GM12874 (cell line): ENCODE measurements around the gene FADS1.

ENCODE experiments used
- TF ChIP-seq, protein P1 (sequence below): IDR thresholded peaks from 2 replicates; pipeline ENCODE4 v1.5.1; 2011; ENCODE audit warnings: low read depth, mild to moderate bottlenecking, control low read depth, low read length, moderate library complexity; ENCODE audit not compliant: insufficient read depth

Gene FADS1

DNA sequence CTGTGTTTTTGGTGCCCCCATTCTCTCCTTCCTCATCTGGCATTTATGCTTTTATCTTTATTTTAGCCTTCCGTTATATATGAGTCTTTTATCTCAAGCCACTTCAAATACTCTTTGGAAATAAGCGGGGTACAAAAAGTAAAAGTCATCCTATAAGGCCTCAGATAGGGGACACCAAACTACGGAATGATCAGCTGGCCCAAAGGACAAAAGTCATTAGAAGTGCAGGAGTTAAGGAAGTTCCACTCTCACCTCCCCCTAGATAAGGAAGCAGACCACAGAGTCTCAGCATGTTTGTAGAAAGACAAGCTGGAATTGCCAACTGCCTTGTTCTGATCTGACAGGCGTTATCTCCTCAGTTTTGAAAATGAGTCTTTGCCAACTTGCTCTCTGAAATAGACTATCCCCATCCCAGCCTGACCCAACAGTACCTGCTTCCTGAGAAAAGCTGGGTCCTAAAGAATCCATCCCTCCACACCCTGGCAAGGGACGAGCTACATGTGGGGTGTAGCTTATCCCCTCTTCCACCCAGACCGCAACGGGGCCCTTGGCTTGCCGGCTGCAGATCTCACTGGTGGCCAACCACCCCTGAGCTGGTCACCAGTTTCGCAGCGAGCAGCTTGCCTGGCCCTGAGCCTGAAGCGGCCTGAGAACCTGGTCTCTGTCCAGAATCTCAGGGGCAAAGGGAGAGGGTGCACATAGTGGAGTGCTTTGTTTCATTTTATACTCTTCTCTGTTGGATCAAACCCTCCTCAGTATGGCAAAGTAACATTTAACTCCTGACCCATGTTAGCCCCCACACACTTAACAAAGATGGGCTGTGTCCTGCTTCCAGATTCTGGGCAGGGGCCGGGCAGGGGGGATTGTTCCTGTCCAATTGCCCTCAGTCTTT, 25.1 kb upstream of the FADS1 start:
- TF ChIP-seq, protein P1, sequence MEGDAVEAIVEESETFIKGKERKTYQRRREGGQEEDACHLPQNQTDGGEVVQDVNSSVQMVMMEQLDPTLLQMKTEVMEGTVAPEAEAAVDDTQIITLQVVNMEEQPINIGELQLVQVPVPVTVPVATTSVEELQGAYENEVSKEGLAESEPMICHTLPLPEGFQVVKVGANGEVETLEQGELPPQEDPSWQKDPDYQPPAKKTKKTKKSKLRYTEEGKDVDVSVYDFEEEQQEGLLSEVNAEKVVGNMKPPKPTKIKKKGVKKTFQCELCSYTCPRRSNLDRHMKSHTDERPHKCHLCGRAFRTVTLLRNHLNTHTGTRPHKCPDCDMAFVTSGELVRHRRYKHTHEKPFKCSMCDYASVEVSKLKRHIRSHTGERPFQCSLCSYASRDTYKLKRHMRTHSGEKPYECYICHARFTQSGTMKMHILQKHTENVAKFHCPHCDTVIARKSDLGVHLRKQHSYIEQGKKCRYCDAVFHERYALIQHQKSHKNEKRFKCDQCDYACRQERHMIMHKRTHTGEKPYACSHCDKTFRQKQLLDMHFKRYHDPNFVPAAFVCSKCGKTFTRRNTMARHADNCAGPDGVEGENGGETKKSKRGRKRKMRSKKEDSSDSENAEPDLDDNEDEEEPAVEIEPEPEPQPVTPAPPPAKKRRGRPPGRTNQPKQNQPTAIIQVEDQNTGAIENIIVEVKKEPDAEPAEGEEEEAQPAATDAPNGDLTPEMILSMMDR = no peak

DNA sequence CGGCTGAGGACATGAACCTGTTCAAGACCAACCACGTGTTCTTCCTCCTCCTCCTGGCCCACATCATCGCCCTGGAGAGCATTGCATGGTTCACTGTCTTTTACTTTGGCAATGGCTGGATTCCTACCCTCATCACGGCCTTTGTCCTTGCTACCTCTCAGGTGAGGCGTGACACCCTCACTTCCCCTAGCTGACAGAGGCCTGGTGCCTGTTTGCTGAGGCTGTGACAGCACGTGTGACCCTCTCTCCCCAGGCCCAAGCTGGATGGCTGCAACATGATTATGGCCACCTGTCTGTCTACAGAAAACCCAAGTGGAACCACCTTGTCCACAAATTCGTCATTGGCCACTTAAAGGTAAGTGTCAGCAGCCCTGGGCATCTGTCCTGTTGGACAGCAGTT, 23.6 kb upstream of the FADS1 start:
- TF ChIP-seq, protein P1 = no peak

DNA sequence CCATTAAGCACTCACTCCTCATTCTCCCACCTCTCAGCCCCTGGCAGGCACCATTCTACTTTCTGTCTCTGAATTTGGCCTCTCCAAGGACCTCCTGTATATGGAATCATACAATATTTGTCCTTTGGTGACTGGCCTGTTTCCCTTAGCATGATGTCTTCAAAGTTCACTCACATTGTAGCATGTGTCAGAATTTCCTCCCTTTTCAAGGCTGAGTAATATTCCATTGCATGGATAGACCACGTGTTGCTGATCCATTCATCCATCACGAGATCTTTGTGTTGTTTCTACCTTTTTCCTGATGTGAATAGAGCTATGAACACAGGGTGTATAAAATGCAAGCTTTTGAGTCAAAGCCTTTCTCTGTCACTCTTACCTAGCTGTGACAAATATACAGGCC, 22.9 kb upstream of the FADS1 start:
- TF ChIP-seq, protein P1 = no peak

DNA sequence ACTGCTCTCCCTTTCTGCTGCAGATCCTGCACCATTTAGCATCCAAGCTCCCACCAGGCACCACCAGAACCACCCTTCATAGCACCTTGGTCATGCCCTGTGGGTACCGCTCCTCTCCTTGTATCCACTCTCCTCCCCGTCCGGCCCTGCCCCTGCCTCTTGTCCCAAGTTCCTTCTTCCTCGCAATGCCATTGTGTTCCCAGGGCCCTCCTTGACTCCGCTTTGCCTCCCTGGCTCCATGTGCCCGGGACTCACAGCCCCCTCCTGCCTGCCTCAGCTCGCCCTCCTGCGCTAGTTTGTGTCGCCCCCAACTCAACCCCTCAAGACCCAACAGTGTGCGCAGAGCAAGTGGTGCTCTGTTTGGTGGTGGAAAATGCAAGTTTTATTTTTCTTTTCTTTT, 22.1 kb upstream of the FADS1 start:
- TF ChIP-seq, protein P1 = no peak

DNA sequence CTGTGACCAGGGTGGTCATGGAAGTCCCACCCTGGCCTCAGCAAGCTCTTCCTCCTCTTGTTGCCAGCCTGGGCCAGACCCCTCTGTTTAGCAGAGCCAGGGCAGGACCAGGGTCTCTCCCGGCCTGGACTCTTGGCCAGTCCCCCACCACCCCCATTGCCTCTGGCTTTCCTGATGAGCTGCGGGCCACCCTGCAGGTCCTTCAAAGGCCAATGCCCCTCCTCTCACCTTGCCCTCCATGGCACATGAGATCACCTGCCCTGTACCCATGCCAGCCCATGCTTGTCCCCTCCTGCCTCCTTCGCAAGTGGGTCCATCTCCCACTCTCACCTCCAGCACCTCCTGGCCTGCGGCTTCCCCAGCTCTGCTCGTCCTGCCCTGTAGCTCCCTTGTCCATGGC, 21.7 kb upstream of the FADS1 start:
- TF ChIP-seq, protein P1 = no peak

DNA sequence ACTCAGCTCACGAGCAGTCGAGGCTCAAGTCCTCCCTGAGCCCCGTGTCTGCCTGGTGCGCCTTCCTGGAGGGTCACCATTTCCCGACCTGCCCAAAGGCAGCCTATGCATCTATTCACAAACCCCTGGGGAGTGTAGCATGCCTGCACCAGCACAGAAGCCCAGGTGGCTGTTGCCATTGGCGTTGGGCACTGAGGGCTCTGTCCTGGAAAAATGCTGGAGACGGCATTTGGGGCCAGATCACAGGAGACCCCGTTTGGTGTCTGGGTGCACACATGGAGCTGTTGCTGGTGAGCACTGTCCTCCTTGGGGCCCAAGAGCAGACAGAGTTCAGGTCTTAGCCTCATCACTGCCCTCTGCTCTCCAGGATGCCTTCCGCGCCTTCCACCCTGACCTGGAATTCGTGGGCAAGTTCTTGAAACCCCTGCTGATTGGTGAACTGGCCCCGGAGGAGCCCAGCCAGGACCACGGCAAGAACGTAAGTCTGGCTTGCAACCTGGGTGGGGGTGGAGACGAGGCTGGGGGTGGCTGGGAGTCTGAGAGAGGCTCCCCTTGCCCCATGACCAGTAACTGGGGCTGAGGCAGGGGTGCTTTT, 20.7 kb upstream of the FADS1 start:
- TF ChIP-seq, protein P1 = no peak

DNA sequence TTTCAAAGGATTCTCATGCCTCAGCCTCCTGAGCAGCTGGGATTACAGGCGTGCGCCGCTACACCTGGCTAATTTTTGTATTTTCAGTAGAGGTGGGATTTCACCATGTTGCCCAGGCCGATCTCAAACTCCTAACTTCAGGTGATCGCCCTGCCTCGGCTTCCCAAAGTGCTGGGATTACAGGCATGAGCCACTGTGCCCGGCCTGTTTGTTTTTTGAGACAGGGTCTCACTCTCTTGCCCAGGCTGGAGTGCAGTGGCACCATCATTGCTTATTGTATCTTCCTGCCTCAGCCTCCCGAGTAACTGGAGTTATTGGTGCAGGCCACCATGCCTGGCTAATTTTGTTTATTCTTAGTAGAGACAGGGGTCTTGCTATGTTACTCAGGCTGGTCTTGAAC, 19.4 kb upstream of the FADS1 start:
- TF ChIP-seq, protein P1 = no peak
